SK-N-MC (cell line): ENCODE results near the gene ACOX3.
"Not testable (repeated sequence)": the region's sequence is repeated elsewhere in the genome, so short reads cannot be mapped to it uniquely, and the experiment has no call there.

Experiments
- DNase-seq: peaks from one replicate; pipeline ENCODE4 v3.0.0-alpha.2; 2011; ENCODE audit warnings: low read depth, low spot score
- H3K27ac ChIP-seq: fragments of 200-600 bp; sonication (generic); 2 replicates; pipeline ENCODE4 v1.5.1; 2016; ENCODE audit warnings: mixed run types
- H3K36me3 ChIP-seq: fragments of 200-600 bp; sonication (generic); 2 replicates; pipeline ENCODE4 v1.6.1; 2017; ENCODE audit warnings: antibody characterized with exemption, low read length, mixed read lengths; ENCODE audit not compliant: insufficient read depth
- H3K4me3 ChIP-seq: fragments of 200-600 bp; sonication (generic); 2 replicates; pipeline ENCODE4 v1.5.1; 2016
- H3K9ac ChIP-seq: fragments of 200-600 bp; sonication (generic); 2 replicates; pipeline ENCODE4 v1.8.0; 2017; ENCODE audit warnings: mixed run types, mixed read lengths; ENCODE audit not compliant: insufficient read length
- H3K9me3 ChIP-seq: fragments of 200-600 bp; sonication (generic); 2 replicates; pipeline ENCODE4 v1.6.1; 2017; ENCODE audit warnings: low read depth, mild to moderate bottlenecking, antibody characterized with exemption, low read length, moderate library complexity, mixed read lengths
- EZH2 ChIP-seq: fragments of 200-600 bp; sonication (generic); IDR thresholded peaks from one replicate; pipeline ENCODE4 v1.6.1; 2017; ENCODE audit warnings: antibody characterized with exemption
- FOXP2 ChIP-seq: optimal IDR thresholded peaks from 2 replicates; pipeline ENCODE3; 2011; ENCODE audit warnings: mild to moderate bottlenecking, moderate library complexity; ENCODE audit not compliant: insufficient read depth; ENCODE audit errors: extremely low read length, control extremely low read depth
- POLR2AphosphoS5 ChIP-seq: IDR thresholded peaks from 2 replicates; pipeline ENCODE4 v1.6.1; 2012; ENCODE audit warnings: mild to moderate bottlenecking, low read depth, low read length, borderline replicate concordance

Gene ACOX3

DNA sequence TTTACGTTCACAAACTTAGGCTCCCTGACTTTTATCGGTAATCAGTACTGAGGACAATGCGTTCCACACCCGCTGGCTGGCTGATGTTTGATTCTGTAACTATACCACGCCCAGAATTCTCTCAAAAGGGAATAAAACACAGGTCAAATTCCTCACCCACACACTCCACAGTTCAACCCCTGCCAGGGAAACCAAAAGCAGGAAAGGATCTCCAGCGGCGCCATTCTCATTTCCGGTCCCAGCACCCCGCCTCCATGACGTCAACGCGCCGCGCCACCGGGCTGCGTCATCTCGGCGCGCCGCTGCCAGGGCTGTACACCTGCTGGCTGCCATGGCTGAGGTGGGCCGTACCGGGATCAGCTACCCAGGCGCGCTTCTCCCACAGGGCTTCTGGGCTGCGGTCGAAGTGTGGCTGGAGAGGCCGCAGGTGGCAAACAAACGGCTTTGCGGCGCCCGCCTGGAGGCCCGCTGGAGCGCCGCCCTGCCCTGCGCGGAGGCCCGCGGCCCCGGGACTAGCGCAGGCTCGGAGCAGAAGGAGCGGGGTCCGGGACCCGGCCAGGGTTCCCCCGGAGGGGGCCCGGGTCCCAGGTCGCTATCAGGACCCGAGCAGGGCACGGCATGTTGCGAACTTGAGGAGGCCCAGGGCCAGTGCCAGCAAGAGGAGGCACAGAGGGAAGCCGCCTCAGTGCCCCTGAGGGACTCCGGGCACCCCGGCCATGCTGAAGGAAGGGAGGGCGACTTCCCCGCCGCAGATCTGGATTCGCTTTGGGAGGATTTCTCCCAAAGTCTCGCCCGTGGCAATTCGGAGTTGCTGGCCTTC, at the start of gene ACOX3, which contains the start of gene TRMT44:
Gene ACOX3 (minus strand): TSS at position 232 of the 820 bp plus-strand sequence. CDS start 24,202 bp downstream, outside the sequence.
Gene TRMT44 (plus strand): TSS at position 286 of the 820 bp plus-strand sequence. CDS start 46 bp downstream, at position 332.
- Histone ChIP-seq H3K36me3 (no peaks in the 10 kb centered on the region), H3K9me3 (no peaks in the 10 kb centered on the region), H3K27ac (peak within 1 kb of the TSS; percentile 89), H3K9ac (peak within 1 kb of the TSS; percentile 82), H3K4me3 (peak within 1 kb of the TSS; percentile 81)
- TF ChIP-seq EZH2 (no peak), POLR2AphosphoS5 (peak; percentile 65), FOXP2 (no peak)
- peak; percentile 40 for DNase-seq

- TF ChIP-seq POLR2AphosphoS5, result no peak
- TF ChIP-seq FOXP2, result no peak
- TF ChIP-seq EZH2, result no peak
- H3K4me3 ChIP-seq, result no peak overlapping the region
- no peak overlapping the region for H3K27ac ChIP-seq
- no peaks in the 10 kb centered on the region for H3K36me3 ChIP-seq
- no peak for DNase-seq
- H3K9me3 ChIP-seq, result no peaks in the 10 kb centered on the region
- no peak overlapping the region for H3K9ac ChIP-seq
Observed at GRCh38 chr4:8488791-8489369, 48.4 kb upstream of the ACOX3 start.

- not testable (repeated sequence) for H3K9ac ChIP-seq, H3K9me3 ChIP-seq, DNase-seq, H3K4me3 ChIP-seq, H3K36me3 ChIP-seq, H3K27ac ChIP-seq
Observed at GRCh38 chr4:8486643-8487042, 46.1 kb upstream of the ACOX3 start.

DNA sequence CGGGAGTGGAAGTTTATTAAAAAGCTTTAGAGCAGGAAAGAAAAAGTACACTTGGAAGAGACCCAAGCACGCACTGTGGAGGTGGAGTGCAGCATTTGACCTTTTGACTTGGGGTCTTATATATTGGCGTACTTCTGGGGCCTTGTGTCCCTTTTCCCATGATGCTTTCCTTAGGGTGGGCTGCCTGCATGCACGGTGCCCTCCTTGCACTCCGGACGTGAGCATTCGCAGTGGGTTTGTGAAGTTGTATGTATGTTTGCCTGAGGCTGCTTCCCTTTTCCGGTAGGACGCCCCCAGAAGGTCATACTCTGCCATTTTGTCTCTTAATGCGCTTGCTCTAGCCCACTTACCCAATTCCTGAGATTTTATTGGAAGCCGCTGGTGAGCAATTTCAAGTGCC, 39.7 kb upstream of the ACOX3 start:
- H3K36me3 ChIP-seq, result no peaks in the 10 kb centered on the region
- H3K9ac ChIP-seq, result no peak overlapping the region
- no peak overlapping the region for H3K27ac ChIP-seq
- no peaks in the 10 kb centered on the region for H3K9me3 ChIP-seq
- no peak overlapping the region for H3K4me3 ChIP-seq
- TF ChIP-seq POLR2AphosphoS5 (no peak), EZH2 (no peak), FOXP2 (no peak)
- no peak for DNase-seq

GRCh38 chr4:8478801-8479744, 38.5 kb upstream of the ACOX3 start:
- Histone ChIP-seq H3K4me3 (no peak overlapping the region), H3K9me3 (no peaks in the 10 kb centered on the region), H3K27ac (no peak overlapping the region), H3K9ac (no peak overlapping the region), H3K36me3 (no peaks in the 10 kb centered on the region)
- no peak for DNase-seq
- TF ChIP-seq EZH2 (no peak), FOXP2 (no peak), POLR2AphosphoS5 (no peak)

DNA sequence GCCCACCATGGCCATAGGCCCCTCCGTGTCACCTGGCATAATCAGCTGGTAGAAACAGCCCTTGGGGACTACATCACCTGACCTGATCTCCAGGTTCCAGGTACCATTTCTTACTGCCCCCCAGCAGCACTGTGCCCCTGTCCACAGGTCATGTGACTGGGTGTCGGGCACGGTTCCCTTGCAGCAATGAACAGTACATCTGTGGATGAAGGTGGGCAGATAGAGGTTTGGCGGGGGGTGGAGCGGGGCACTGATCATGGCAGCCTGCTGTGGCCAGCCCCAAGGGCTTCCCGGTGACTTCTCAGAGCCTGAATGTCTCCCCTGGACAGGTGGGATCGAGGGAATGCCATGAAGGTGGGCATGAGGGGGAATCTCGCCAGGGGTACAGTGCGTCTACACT, 37.8 kb upstream of the ACOX3 start:
- H3K9me3 ChIP-seq, result no peaks in the 10 kb centered on the region
- TF ChIP-seq POLR2AphosphoS5 (no peak), EZH2 (no peak), FOXP2 (no peak)
- H3K9ac ChIP-seq, result no peak overlapping the region
- no peak overlapping the region for H3K4me3 ChIP-seq
- no peak for DNase-seq
- no peak overlapping the region for H3K27ac ChIP-seq
- H3K36me3 ChIP-seq, result no peaks in the 10 kb centered on the region

- TF ChIP-seq FOXP2, result no peak
- no peak for TF ChIP-seq POLR2AphosphoS5
- TF ChIP-seq EZH2, result no peak
- no peaks in the 10 kb centered on the region for H3K9me3 ChIP-seq
- no peak for DNase-seq
- no peak overlapping the region for H3K27ac ChIP-seq
- no peak overlapping the region for H3K9ac ChIP-seq
- H3K4me3 ChIP-seq, result no peak overlapping the region
- no peaks in the 10 kb centered on the region for H3K36me3 ChIP-seq
Observed at GRCh38 chr4:8477676-8478075, 37.2 kb upstream of the ACOX3 start.

- Histone ChIP-seq H3K4me3 (no peak overlapping the region), H3K9ac (no peak overlapping the region), H3K9me3 (no peaks in the 10 kb centered on the region), H3K36me3 (no peaks in the 10 kb centered on the region), H3K27ac (no peak overlapping the region)
- DNase-seq, result no peak
- TF ChIP-seq FOXP2 (no peak), EZH2 (no peak), POLR2AphosphoS5 (no peak)
Observed at GRCh38 chr4:8477095-8477635, 36.6 kb upstream of the ACOX3 start.
